IMR-90 (cell line): Measurements from ENCODE around the gene HSP90AA1. TPM values are rescaled to one million over a fixed set of nuclear protein-coding genes. Genes with fewer than 3 reads are reported as not detected.
"Not testable (repeated sequence)": the region's sequence is repeated elsewhere in the genome, so short reads cannot be mapped to it uniquely, and the experiment has no call there.

ENCODE experiments used
- ATAC-seq: fragments of 200-7000 bp; cut with Tn5 transposase; 2 replicates; pipeline ENCODE4 v1.9.1; 2020; ENCODE audit warnings: low read depth, mild to moderate bottlenecking, moderate library complexity
- BruUV-seq: library from RNA; stranded (reverse); fragments of 400-500 nt; replicated peaks from 2 replicates; lab custom pipeline; 2021; lab: Mats Ljungman, UMichigan
- CTCF ChIA-PET: fragments of 300-600 bp; formaldehyde crosslinking; extraction: SDS; loops from one replicate; lab custom pipeline; 2021; ENCODE audit warnings: antibody characterized with exemption; lab: Yijun Ruan, JAX
- POLR2A ChIA-PET: fragments of 300-600 bp; sonication (Branson Sonifier 250); formaldehyde crosslinking; loops from one replicate; lab custom pipeline; 2022; ENCODE audit warnings: antibody characterized with exemption; ENCODE audit not compliant: unreplicated experiment; lab: Charles Lee
- DNase-seq: peaks from one replicate; pipeline ENCODE4 v3.0.0; 2013
- H2AFZ ChIP-seq: replicated peaks from 2 replicates; pipeline ENCODE3; 2013; ENCODE audit warnings: low read length, mild to moderate bottlenecking; ENCODE audit not compliant: poor library complexity
- H2AK5ac ChIP-seq: 2 replicates; pipeline ENCODE4 v1.6.1; 2013; ENCODE audit warnings: low read depth, low read length, inconsistent platforms
- H2AK9ac ChIP-seq: replicated peaks from 2 replicates; pipeline ENCODE3; 2013; ENCODE audit warnings: mild to moderate bottlenecking, low read depth, low read length, moderate library complexity; ENCODE audit not compliant: poor library complexity
- H2BK120ac ChIP-seq: 2 replicates; pipeline ENCODE4 v1.6.1; 2013; ENCODE audit warnings: low read depth, low read length, inconsistent platforms
- H2BK15ac ChIP-seq: 3 replicates; pipeline ENCODE4 v1.6.1; 2013; ENCODE audit warnings: low read depth, low read length, inconsistent platforms
- H2BK20ac ChIP-seq: 2 replicates; pipeline ENCODE4 v1.6.1; 2013; ENCODE audit warnings: low read depth, mild to moderate bottlenecking, inconsistent platforms, low read length, moderate library complexity
- H2BK5ac ChIP-seq: 2 replicates; pipeline ENCODE4 v1.6.1; 2013; ENCODE audit warnings: mild to moderate bottlenecking, low read depth, low read length, inconsistent platforms; ENCODE audit not compliant: poor library complexity, severe bottlenecking
- H3K14ac ChIP-seq: replicated peaks from 2 replicates; pipeline ENCODE4 v1.6.1; 2013; ENCODE audit warnings: low read depth, low read length, inconsistent platforms
- H3K18ac ChIP-seq: 2 replicates; pipeline ENCODE4 v1.6.1; 2013; ENCODE audit warnings: low read depth, low read length, control low read depth
- H3K23ac ChIP-seq: 2 replicates; pipeline ENCODE4 v1.6.1; 2013; ENCODE audit warnings: low read depth, low read length, inconsistent platforms
- H3K27ac ChIP-seq: 2 replicates; pipeline ENCODE4 v1.5.1; 2013; ENCODE audit warnings: mild to moderate bottlenecking, control low read depth, low read length; ENCODE audit not compliant: insufficient read depth
- H3K27me3 ChIP-seq: 2 replicates; pipeline ENCODE4 v1.6.1; 2013; ENCODE audit warnings: low read length; ENCODE audit not compliant: control insufficient read depth, insufficient read depth
- H3K36me3 ChIP-seq: 2 replicates; pipeline ENCODE4 v1.6.1; 2013; ENCODE audit warnings: low read length, mixed read lengths; ENCODE audit not compliant: control insufficient read depth, insufficient read depth
- H3K4ac ChIP-seq: 2 replicates; pipeline ENCODE4 v1.6.1; 2013; ENCODE audit warnings: low read depth, low read length, inconsistent platforms
- H3K4me1 ChIP-seq: 2 replicates; pipeline ENCODE4 v1.6.1; 2013; ENCODE audit warnings: low read length, mixed read lengths; ENCODE audit not compliant: control insufficient read depth, insufficient read depth
- H3K4me2 ChIP-seq: 2 replicates; pipeline ENCODE4 v1.6.1; 2013; ENCODE audit warnings: low read depth, mild to moderate bottlenecking, control low read depth, low read length, moderate library complexity
- H3K4me3 ChIP-seq: 2 replicates; pipeline ENCODE4 v1.5.1; 2013; ENCODE audit warnings: low read depth, mild to moderate bottlenecking, control low read depth, low read length, moderate library complexity; ENCODE audit not compliant: insufficient read depth
- H3K56ac ChIP-seq: 2 replicates; pipeline ENCODE4 v1.6.1; 2013; ENCODE audit warnings: low read length, inconsistent platforms; ENCODE audit not compliant: insufficient read depth; ENCODE audit errors: extremely low read depth
- H3K79me1 ChIP-seq, 2 experiments: 2 replicates each; pipeline ENCODE4 v1.6.1; 2013; ENCODE audit warnings: low read length in 2 of 2, inconsistent platforms in 1 of 2, low read depth in 1 of 2
- H3K9ac ChIP-seq: 2 replicates; pipeline ENCODE4 v1.6.1; 2013; ENCODE audit warnings: low read depth, low read length, control low read depth
- H3K9me1 ChIP-seq: 2 replicates; pipeline ENCODE4 v1.6.1; 2013; ENCODE audit warnings: low read length, inconsistent platforms; ENCODE audit not compliant: insufficient read depth
- H3K9me3 ChIP-seq: 2 replicates; pipeline ENCODE4 v1.6.1; 2013; ENCODE audit warnings: low read length; ENCODE audit not compliant: control insufficient read depth, insufficient read depth
- H4K20me1 ChIP-seq: 2 replicates; pipeline ENCODE4 v1.6.1; 2013; ENCODE audit warnings: low read length, inconsistent platforms; ENCODE audit not compliant: insufficient read depth
- H4K5ac ChIP-seq: 2 replicates; pipeline ENCODE4 v1.6.1; 2013; ENCODE audit warnings: mild to moderate bottlenecking, low read depth, low read length, control low read depth
- H4K8ac ChIP-seq, 2 experiments: 2 replicates each; pipeline ENCODE4 v1.6.1; 2013; ENCODE audit warnings: low read depth in 2 of 2, low read length in 2 of 2, control low read depth in 1 of 2, inconsistent platforms in 1 of 2
- H4K91ac ChIP-seq: 2 replicates; pipeline ENCODE4 v1.6.1; 2013; ENCODE audit warnings: low read depth, low read length, inconsistent platforms; ENCODE audit not compliant: insufficient read depth
- WGBS, 2 experiments: methylation state at CpG; one replicate each; pipeline versions ENCODE4 v1.1.5 to v1.1.7; 2013; ENCODE audit warnings: missing lambda C conversion rate in 2 of 2; ENCODE audit not compliant: insufficient read length in 1 of 2; ENCODE audit errors: extremely low coverage in 2 of 2; 5-methylcytosine and 5-hydroxymethylcytosine counted together
- dilution Hi-C: fragments of 300-500 bp; cut with HindIII; formaldehyde crosslinking; loops from one replicate; pipeline ENCODE4 v1.14.3; 2018; ENCODE audit warnings: low sequenced_read_pairs; ENCODE audit not compliant: unreplicated experiment
- in situ Hi-C: fragments of 300-500 bp; cut with MboI; formaldehyde crosslinking; loops from 3 replicates; pipeline ENCODE4 v1.14.3; 2019; ENCODE audit warnings: low sequenced_read_pairs, inconsistent platforms, mixed read lengths
- intact Hi-C: fragments of 100-400 bp; cut with micrococcal nuclease; formaldehyde crosslinking; loops from 2 replicates; pipeline ENCODE4 v1.10.0; 2022
- polyA plus RNA-seq, 3 experiments: library from polyadenylated mRNA; depleted of rRNA; stranded (reverse); fragments of >200 nt; gene quantifications; 2 replicates each; pipeline ENCODE4 v1.2.3, GENCODE V29; 2012; ENCODE audit warnings: low replicate concordance in 1 of 3
- total RNA-seq: library from RNA; depleted of rRNA; stranded (reverse); fragments of >200 nt; gene quantifications from 2 replicates; pipeline ENCODE4 v1.2.3, GENCODE V29; 2012

The HSP90AA1 gene
- total and polyA plus RNA-seq, 2 of the 4 experiments (the other 2 are of a cell fraction): 535 to 578 TPM

GRCh38 chr14:102078361-102078791 lies 8.5 kb downstream of the HSP90AA1 start:
- ChIA-PET POLR2A (interaction anchor here (0.7 kb wide), 1 partner anchor 20 kb away, joined by 4 read pairs; no protein-coding TSS in a partner anchor), CTCF (interaction anchor here (0.5 kb wide), 1 partner anchor 330 kb away, joined by 4 read pairs; no protein-coding TSS in a partner anchor)
- H2AFZ ChIP-seq, dilution Hi-C loops, H3K14ac ChIP-seq, H2BK15ac ChIP-seq, H3K9me3 ChIP-seq, H4K8ac ChIP-seq, H3K4me3 ChIP-seq, H3K4me2 ChIP-seq, H3K9ac ChIP-seq, H3K56ac ChIP-seq, H2BK120ac ChIP-seq, H3K27ac ChIP-seq, H2AK9ac ChIP-seq, H2BK20ac ChIP-seq, intact Hi-C loops, ATAC-seq, H2AK5ac ChIP-seq, H3K18ac ChIP-seq, BruUV-seq, H2BK5ac ChIP-seq, H3K9me1 ChIP-seq, H4K91ac ChIP-seq, H4K5ac ChIP-seq, H3K27me3 ChIP-seq, H3K23ac ChIP-seq, DNase-seq, H3K4me1 ChIP-seq, H3K4ac ChIP-seq: not testable (repeated sequence)
- Histone ChIP-seq H3K36me3 (peaks cover 47% of the 10 kb centered on the region), H4K20me1 (peaks cover 35% of the 10 kb centered on the region), H3K79me1 (peaks cover 19 to 29% of the 10 kb centered on the region in 2 experiments)
- in situ Hi-C loops: loop anchor here (25.0 kb wide), 1 partner anchor 234 kb away; the partner anchor contains the start of genes MOK and ZNF839
- 97% methylated on average over 5 of the region's 11 CpGs; no CpG with 5 or more reads in 1 of the 2 experiments for WGBS, 2 experiments
